ENCODE measurements around the gene DMBX1. TPM values are rescaled to one million over a fixed set of nuclear protein-coding genes. Genes with fewer than 3 reads are reported as not detected.
A peak's percentile ranks its signal among the peaks of the same experiment; 100 is the strongest.

The DMBX1 gene
- total and polyA plus RNA-seq, 2 of the 4 experiments (the other 2 are of a cell fraction), result not detected

GRCh38 chr1:46480959-46481646 lies 8.5 kb upstream of the DMBX1 start:
- H3K27me3 ChIP-seq (ENCODE audit: control insufficient read depth, insufficient read depth, low read length), result peaks cover 81% of the 10 kb centered on the region
- intact Hi-C loops (cut with micrococcal nuclease), result no loop called here
- no TSS peak for BruUV-seq (replicated peaks)

More at GRCh38 chr1:46480959-46481646, 8.5 kb upstream of the DMBX1 start:
- H3K36me3 ChIP-seq (ENCODE audit: control insufficient read depth, insufficient read depth, low read length), result no peaks in the 10 kb centered on the region
- TF ChIP-seq ELK1 (IDR thresholded peaks at IDR 0.05; ENCODE audit: borderline replicate concordance, low read depth, low read length), result no peak
- TF ChIP-seq CEBPB (IDR thresholded peaks at IDR 0.05; ENCODE audit: low read depth, low read length), result peak; percentile 80
- H4K5ac ChIP-seq (ENCODE audit: low read depth, low read length), result no peak overlapping the region
- no peaks in the 10 kb centered on the region for H4K20me1 ChIP-seq (ENCODE audit: insufficient read depth, low read length)
- H2BK15ac ChIP-seq (ENCODE audit: low read depth, low read length), result no peak overlapping the region
- H2AK5ac ChIP-seq (ENCODE audit: low read depth, low read length), result no peak overlapping the region
- H3K56ac ChIP-seq (ENCODE audit: extremely low read depth, insufficient read depth, low read length), result no peak overlapping the region
- H3K9me1 ChIP-seq (ENCODE audit: insufficient read depth, low read length), result no peaks in the 10 kb centered on the region
- H2BK5ac ChIP-seq (ENCODE audit: low read depth, low read length, poor library complexity, severe bottlenecking), result no peak overlapping the region
- H3K27ac ChIP-seq (ENCODE audit: insufficient read depth, low read length), result no peak overlapping the region
- H3K9ac ChIP-seq (ENCODE audit: low read depth, low read length), result no peak overlapping the region
- H3K4me1 ChIP-seq (ENCODE audit: control insufficient read depth, insufficient read depth, low read length), result no peaks in the 10 kb centered on the region
- no peak overlapping the region for H3K18ac ChIP-seq (ENCODE audit: low read depth, low read length)
- ATAC-seq (ENCODE audit: low read depth), result no peak
- no peak overlapping the region for H3K23ac ChIP-seq (ENCODE audit: low read depth, low read length)
- H3K79me1 ChIP-seq (ENCODE audit: low read depth in 1 of 2, low read length in 2 of 2), result no peaks in the 10 kb centered on the region
- WGBS, 2 experiments (ENCODE audit: extremely low coverage in 2 of 2, insufficient read length in 1 of 2), result 0% methylated on average over 1 of the region's 7 CpGs; no CpG with 5 or more reads in 1 of the 2 experiments
- H3K4me2 ChIP-seq (ENCODE audit: low read depth, low read length), result no peak overlapping the region
- no peak overlapping the region for H3K14ac ChIP-seq (replicated peaks; ENCODE audit: low read depth, low read length)
- in situ Hi-C loops (cut with MboI; ENCODE audit: low sequenced_read_pairs) (no loop called here), dilution Hi-C loops (cut with HindIII; ENCODE audit: low sequenced_read_pairs, unreplicated experiment) (no loop called here)
- H2BK20ac ChIP-seq (ENCODE audit: low read depth, low read length), result no peak overlapping the region
- ChIA-PET POLR2A (ENCODE audit: unreplicated experiment) (no interaction called here), CTCF (interaction anchor here (0.8 kb wide), 1 partner anchor 11 kb away, joined by 4 read pairs; no protein-coding TSS in a partner anchor)
- H2BK120ac ChIP-seq (ENCODE audit: low read depth, low read length), result no peak overlapping the region
- H4K8ac ChIP-seq (ENCODE audit: low read depth in 2 of 2, low read length in 2 of 2), result no peak overlapping the region
- no peaks in the 10 kb centered on the region for H3K9me3 ChIP-seq (ENCODE audit: control insufficient read depth, insufficient read depth, low read length)
- peak overlapping the region; percentile 39 for H2AFZ ChIP-seq (replicated peaks; ENCODE audit: low read length, poor library complexity)
- no peak overlapping the region for H4K91ac ChIP-seq (ENCODE audit: insufficient read depth, low read depth, low read length)
- H3K4ac ChIP-seq (ENCODE audit: low read depth, low read length), result no peak overlapping the region
- H3K4me3 ChIP-seq (ENCODE audit: insufficient read depth, low read depth, low read length), result no peak overlapping the region
- H2AK9ac ChIP-seq (replicated peaks; ENCODE audit: low read depth, low read length, poor library complexity), result no peak overlapping the region
- no peak for DNase-seq
